ENCODE results near the gene MCRIP2.

Gene MCRIP2

GRCh38 chr16:657487-657886 is 15.9 kb downstream of the MCRIP2 start:
- Histone ChIP-seq H3K4me3 (ENCODE audit: low read length, poor library complexity, severe bottlenecking) (no peak overlapping the region), H3F3A (ENCODE audit: low read depth) (no peaks in the 10 kb centered on the region), H4K20me1 (ENCODE audit: insufficient read depth, low read length, poor library complexity, severe bottlenecking) (no peaks in the 10 kb centered on the region), H3K27me3 (ENCODE audit: insufficient read depth, low read length, poor library complexity, severe bottlenecking) (no peaks in the 10 kb centered on the region), H3K9ac (ENCODE audit: low read depth, low read length, poor library complexity, severe bottlenecking) (no peak overlapping the region), H2AFZ (ENCODE audit: low read length) (no peak overlapping the region), H3K79me2 (ENCODE audit: insufficient read depth, low read length) (no peaks in the 10 kb centered on the region), H3K9me3 (ENCODE audit: insufficient read depth, low read depth, low read length) (no peaks in the 10 kb centered on the region), H3K9me2 (replicated peaks; ENCODE audit: low read depth, low read length) (no peaks in the 10 kb centered on the region), H3K36me3 (ENCODE audit: insufficient read depth, low read length) (no peaks in the 10 kb centered on the region), H3K4me2 (ENCODE audit: low read depth, low read length, poor library complexity, severe bottlenecking) (no peak overlapping the region), H3K4me1 (ENCODE audit: insufficient read depth, low read length, poor library complexity, severe bottlenecking) (no peaks in the 10 kb centered on the region)
- TF ChIP-seq EZH2phosphoT487 (IDR thresholded peaks at IDR 0.05; ENCODE audit: borderline replicate concordance) (no peak), CTCF (conservative IDR thresholded peaks at IDR 0.05; ENCODE audit: low read length) (no peak)

GRCh38 chr16:658679-659571 is 17.3 kb downstream of the MCRIP2 start:
- TF ChIP-seq EZH2phosphoT487 (IDR thresholded peaks at IDR 0.05; ENCODE audit: borderline replicate concordance) (no peak), CTCF (conservative IDR thresholded peaks at IDR 0.05; ENCODE audit: low read length) (no peak)

GRCh38 chr16:659618-660017 is 18.0 kb downstream of the MCRIP2 start:
- no peaks in the 10 kb centered on the region for H4K20me1 ChIP-seq (ENCODE audit: insufficient read depth, low read length, poor library complexity, severe bottlenecking)
- H3K27me3 ChIP-seq (ENCODE audit: insufficient read depth, low read length, poor library complexity, severe bottlenecking), result no peaks in the 10 kb centered on the region
- no peaks in the 10 kb centered on the region for H3K79me2 ChIP-seq (ENCODE audit: insufficient read depth, low read length)
- no peaks in the 10 kb centered on the region for H3K36me3 ChIP-seq (ENCODE audit: insufficient read depth, low read length)
- no peaks in the 10 kb centered on the region for H3K9me3 ChIP-seq (ENCODE audit: insufficient read depth, low read depth, low read length)
- H3K9ac ChIP-seq (ENCODE audit: low read depth, low read length, poor library complexity, severe bottlenecking), result no peak overlapping the region
- H3K4me1 ChIP-seq (ENCODE audit: insufficient read depth, low read length, poor library complexity, severe bottlenecking), result no peaks in the 10 kb centered on the region
- H3K9me2 ChIP-seq (replicated peaks; ENCODE audit: low read depth, low read length), result no peaks in the 10 kb centered on the region
- H3F3A ChIP-seq (ENCODE audit: low read depth), result no peaks in the 10 kb centered on the region
- no peak for TF ChIP-seq CTCF (conservative IDR thresholded peaks at IDR 0.05; ENCODE audit: low read length)
- TF ChIP-seq EZH2phosphoT487 (IDR thresholded peaks at IDR 0.05; ENCODE audit: borderline replicate concordance), result no peak
- no peak overlapping the region for H3K4me3 ChIP-seq (ENCODE audit: low read length, poor library complexity, severe bottlenecking)
- H3K4me2 ChIP-seq (ENCODE audit: low read depth, low read length, poor library complexity, severe bottlenecking), result no peak overlapping the region
- no peak overlapping the region for H2AFZ ChIP-seq (ENCODE audit: low read length)

More at GRCh38 chr16:658679-659571, 17.3 kb downstream of the MCRIP2 start:
- no peaks in the 10 kb centered on the region for H4K20me1 ChIP-seq (ENCODE audit: insufficient read depth, low read length, poor library complexity, severe bottlenecking)
- no peak overlapping the region for H2AFZ ChIP-seq (ENCODE audit: low read length)
- no peaks in the 10 kb centered on the region for H3F3A ChIP-seq (ENCODE audit: low read depth)
- no peaks in the 10 kb centered on the region for H3K36me3 ChIP-seq (ENCODE audit: insufficient read depth, low read length)
- no peaks in the 10 kb centered on the region for H3K27me3 ChIP-seq (ENCODE audit: insufficient read depth, low read length, poor library complexity, severe bottlenecking)
- no peak overlapping the region for H3K9ac ChIP-seq (ENCODE audit: low read depth, low read length, poor library complexity, severe bottlenecking)
- no peak overlapping the region for H3K4me3 ChIP-seq (ENCODE audit: low read length, poor library complexity, severe bottlenecking)
- H3K4me1 ChIP-seq (ENCODE audit: insufficient read depth, low read length, poor library complexity, severe bottlenecking), result no peaks in the 10 kb centered on the region
- H3K79me2 ChIP-seq (ENCODE audit: insufficient read depth, low read length), result no peaks in the 10 kb centered on the region
- no peaks in the 10 kb centered on the region for H3K9me2 ChIP-seq (replicated peaks; ENCODE audit: low read depth, low read length)
- H3K9me3 ChIP-seq (ENCODE audit: insufficient read depth, low read depth, low read length), result no peaks in the 10 kb centered on the region
- no peak overlapping the region for H3K4me2 ChIP-seq (ENCODE audit: low read depth, low read length, poor library complexity, severe bottlenecking)

All from Loucy (cell line).